NCI-H2171 (cell line): ENCODE results near the gene GEMIN7.

Experiments used
- DNase-seq: peaks from one replicate; lab custom pipeline; 2025; lab: John Stamatoyannopoulos, UW

The GEMIN7 gene

DNA sequence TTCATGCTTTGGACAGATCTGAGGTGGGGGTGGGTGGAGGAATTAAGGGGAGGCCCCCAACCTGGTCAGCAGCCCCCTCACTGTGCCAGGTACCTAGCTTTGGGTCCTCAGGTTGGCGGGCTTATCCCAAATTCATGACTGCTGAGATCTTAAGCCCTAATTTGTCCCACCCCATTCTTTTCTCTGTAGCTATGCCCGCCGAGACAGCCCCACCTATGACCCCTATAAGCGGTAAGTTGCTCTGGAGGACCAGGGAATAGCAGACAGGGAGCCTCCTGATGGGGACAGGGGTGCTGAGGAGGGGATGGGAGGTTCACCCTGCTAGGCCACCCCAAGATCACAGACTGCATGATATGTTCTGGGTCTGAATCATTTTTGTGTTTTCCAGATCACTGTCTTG is 17.1 kb upstream of the GEMIN7 start:
- DNase-seq, result no peak

DNA sequence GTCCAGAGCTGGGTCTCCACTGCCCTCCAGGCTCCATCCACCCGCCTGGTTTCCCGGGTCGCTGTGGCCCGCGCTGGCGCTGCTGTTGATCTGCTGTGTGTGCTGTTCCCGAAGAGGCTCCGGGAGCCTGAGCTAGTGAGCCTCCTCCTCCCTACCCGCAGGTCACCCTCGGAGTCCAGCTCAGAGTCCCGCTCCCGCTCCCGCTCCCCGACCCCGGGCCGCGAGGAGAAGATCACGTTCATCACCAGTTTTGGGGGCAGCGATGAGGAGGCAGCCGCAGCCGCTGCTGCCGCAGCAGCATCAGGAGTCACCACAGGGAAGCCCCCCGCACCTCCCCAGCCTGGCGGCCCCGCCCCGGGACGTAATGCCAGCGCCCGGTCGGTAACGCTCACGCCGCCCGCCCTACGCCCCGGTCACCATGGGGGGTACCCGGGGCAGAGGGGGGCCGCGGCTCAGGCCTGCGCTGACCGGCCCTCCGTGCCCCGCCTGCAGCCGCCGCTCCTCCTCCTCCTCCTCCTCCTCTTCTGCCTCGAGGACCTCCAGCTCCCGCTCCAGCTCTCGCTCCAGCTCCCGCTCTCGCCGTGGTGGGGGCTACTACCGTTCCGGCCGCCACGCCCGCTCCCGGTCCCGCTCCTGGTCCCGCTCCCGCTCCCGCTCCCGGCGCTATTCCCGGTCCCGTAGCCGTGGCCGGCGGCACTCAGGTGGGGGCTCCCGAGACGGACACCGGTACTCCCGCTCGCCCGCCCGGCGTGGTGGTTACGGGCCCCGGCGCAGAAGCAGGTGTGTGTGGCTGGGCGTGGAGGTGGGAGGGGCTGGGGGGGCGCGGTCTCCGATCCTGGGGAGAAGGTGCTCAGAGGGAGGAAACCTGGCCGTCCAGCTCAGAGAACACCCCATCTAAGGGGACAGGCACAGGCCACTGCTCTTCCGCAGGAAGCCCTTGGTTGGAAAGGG is 14.9 kb upstream of the GEMIN7 start:
- DNase-seq, result no peak

- no peak for DNase-seq
Observed at GRCh38 chr19:45066921-45067661, 12.0 kb upstream of the GEMIN7 start.

- DNase-seq, result no peak
Observed at GRCh38 chr19:45068041-45068440, 11.0 kb upstream of the GEMIN7 start.

- no peak for DNase-seq
Observed at GRCh38 chr19:45069056-45069455, 10.0 kb upstream of the GEMIN7 start.

- no peak for DNase-seq
Observed at GRCh38 chr19:45070214-45070613, 8.8 kb upstream of the GEMIN7 start.

DNA sequence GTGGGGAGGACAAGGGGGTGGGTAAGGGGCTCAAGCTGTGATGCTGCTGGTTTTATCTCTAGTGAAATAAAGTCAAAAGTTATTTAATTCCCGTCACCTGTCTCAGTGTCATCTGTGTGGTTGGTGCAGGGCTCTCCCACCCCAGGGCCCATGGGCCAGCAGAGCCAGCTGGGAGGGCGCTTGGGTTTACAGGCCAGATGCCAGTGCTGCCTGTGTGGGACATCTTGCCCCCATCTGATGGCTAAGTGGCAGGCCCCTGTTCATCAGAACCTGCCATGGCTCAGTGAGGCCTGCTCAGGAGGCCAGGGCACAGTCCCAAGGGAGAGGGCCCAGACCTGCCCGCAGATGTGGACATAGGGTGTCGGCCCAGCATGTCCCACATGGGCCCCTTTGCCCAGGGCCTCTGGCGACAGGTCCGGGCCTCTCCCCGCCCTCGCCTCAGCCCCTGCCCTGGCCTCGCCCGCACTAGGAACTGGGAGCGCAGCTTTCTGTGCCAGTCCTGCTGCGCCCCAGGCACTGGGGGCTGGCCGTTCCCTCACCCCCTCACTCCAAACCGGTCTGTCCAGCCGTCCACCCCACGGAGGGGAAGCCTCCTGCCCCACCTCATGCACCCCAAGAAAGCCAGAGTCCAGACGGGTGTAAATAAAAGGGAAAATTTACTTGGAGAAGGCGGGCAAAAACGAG is 8.1 kb upstream of the GEMIN7 start:
- no peak for DNase-seq

GRCh38 chr19:45071545-45071938 is 7.5 kb upstream of the GEMIN7 start:
- DNase-seq, result no peak

DNA sequence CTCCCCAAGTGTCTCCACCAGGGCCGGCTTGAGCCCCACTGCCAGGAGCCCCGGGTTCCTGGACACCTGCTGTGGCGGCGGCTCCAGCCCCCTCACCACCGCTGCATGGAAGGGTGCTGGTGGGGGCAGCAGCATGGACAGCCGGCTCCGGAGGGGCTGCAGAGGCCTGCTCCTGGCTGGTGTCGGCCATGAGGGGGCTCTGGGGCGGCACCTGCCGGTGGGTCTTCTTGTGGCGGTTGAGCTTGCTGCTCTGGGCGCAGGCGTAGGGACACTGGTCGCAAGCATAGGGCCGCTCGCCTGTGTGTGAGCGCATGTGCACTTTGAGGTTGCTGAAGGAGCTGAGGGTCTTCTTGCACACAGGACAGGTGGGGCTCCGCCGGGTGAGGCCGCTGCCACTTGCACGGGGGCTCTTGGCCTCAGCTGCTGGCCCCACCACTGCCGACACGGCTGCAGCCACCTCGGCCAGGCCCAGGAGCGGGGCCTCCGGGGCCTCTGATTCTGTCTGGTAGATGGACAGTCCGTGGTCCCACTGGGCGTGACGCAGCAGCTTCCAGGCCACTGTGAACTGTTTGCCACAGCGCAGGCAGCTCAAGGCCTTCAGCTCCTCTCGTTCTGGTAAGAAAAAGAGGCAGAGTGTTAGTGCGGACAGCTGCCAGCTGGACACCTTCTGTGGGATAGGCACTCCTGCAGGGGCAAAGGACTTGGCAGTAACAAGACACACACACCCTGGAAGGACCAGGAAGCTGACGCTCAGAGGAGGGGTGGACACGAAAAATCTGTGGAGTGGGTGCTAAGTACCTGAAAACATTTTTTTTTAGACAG is 6.9 kb upstream of the GEMIN7 start:
- DNase-seq, result no peak

GRCh38 chr19:45074744-45075300 is 4.2 kb upstream of the GEMIN7 start:
- DNase-seq, result no peak

GRCh38 chr19:45075301-45076028 is 3.6 kb upstream of the GEMIN7 start:
- DNase-seq, result no peak

DNA sequence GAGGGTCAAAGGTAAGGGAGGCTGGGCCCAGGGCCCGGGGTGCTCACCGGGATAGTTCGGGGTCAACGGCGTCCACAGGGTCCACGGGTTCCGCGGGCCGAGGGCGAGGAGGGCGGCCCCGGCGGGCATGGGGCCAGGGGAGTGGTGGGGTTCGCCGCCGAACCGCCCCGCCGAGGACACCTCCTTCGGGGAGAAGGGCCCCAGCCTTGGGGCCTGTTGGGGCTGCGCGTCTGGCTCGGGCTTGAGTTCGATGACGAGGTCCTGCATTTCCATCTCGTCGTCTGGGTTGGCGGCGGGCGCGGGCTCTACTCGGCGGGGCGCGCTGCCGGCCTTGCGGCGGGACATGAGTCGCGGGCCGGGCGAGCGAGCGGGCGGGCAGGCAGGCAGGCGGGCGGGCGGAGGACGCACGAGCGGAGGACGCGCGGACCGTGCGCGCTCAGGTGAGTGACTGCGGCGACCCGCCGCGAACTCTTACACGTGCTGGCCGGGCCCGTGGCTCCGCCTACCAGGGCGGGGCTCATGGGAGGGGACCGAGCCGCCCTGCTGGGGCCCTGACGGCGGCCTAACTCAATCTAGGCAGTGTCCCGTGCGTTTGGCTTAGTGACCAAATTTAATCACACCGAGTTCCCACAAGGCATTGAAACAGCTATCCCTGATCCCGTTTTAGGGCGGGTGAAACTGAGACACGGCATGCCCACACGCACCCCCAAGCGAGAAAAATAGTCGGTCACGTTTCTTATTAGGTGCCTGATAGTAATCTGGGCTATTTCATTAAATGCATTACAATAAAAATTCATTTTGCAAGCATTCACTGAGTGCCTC is 2.8 kb upstream of the GEMIN7 start, which contains the start of gene ZNF296:
TSS of gene ZNF296 (minus strand) at position 450 of the 822 bp plus-strand sequence. CDS start at position 345, 105 bp downstream.
- peak; percentile 60 for DNase-seq

DNA sequence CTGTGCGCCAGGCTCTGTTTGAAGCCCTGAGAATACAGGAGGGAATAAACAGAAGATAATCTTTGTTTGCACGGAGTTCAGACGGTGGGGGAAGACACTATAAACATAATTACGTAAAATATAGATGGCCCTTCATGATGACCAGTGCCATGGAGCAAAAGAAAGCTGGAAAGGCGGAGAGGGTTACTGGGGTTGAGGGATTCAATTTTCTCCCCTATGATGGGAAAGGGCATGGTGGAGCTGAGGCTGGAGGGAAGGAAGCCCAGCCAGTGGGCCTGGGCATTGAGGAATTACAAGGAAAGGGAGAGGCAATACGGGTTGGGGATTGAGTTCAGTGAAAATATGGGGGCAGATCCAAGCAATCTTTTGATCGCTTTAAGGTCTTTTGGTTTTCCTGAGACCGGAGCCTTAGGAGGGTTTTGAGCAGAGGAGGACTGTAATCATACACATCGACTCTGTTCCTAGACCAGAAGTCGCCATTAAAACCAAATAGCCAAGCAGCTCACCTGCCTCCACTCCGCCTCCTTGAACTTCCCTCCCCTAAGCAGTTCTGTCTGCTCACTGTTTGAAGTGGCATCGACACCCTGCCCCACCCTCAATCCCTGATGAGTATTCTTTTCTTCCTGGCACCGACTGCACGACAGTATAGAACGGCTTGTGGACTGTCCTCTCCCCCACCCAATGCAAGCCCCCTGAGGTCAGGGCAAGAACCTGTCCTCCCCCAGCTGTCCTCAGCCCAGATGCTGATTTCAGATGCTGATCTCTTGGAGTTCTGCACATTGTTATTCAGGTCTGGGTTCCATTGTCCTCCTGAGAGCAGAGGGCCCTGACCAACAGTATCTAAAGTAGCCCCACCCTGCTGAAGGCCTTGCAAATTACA is 2.0 kb upstream of the GEMIN7 start:
- DNase-seq, result no peak

GRCh38 chr19:45078390-45079062 is 534 bp upstream of the GEMIN7 start:
- no peak for DNase-seq

- DNase-seq, result no peak
Observed at GRCh38 chr19:45079911-45080370, 881 bp downstream of the GEMIN7 start.

DNA sequence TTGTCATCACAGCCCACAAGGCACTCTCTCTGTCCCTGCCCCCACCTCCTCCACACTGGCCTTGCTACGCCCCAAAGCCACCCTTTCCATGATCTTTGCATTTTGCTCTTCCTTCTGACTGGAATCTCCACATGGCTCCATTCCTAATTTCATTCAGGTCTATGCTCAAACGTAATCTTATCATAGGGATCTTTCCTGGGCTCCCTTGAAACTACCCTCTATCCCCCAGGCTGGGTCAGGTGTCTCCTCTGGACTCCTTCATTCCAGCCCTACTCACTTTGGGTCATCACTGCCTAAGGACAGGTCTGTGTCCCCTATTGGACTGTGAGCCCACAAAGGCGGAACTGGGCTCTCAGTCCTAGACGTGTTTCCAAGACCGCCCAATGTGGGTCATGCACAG is 3.1 kb downstream of the GEMIN7 start:
- DNase-seq, result no peak

DNA sequence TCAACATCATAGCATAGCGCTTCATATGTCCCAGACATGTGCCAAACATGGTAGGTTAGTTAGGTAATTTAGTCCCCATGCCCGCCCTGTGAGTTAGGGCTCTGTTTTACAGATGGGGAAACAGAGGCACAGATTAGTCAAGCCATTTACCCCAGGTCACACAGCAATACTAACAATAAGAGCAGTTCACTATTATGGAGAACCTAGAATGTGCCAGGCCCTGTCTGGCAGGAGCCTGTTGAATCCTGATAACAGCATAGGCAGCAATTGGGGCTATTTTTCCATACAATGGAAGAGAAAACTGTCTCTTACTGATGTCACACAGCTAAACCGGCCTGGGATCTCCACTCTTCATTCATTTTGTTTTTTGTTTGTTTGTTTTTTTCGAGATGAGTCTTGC is 7.4 kb downstream of the GEMIN7 start:
- DNase-seq, result no peak

GRCh38 chr19:45087531-45087930 is 8.5 kb downstream of the GEMIN7 start:
- DNase-seq, result no peak
